ENCODE results near the gene COL4A2.

DNA sequence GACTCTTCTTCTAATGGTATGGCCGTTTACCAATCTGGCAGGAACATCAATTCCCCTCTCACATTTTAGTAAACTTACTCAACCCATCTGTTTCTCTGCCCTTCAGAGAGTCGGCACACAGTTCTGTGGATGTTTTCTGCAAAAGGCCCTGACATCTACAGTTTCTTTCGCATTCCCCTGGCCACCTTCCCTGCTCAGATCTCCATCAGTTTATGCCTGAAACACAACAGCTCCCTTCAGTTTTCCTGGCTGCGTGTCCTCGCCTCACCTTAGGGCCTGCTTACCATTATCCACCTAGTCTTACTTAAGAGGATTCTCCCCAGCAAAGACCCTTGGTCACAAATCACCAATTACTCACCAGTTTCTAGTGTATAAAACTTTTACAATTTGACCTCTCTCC, 25.3 kb upstream of the COL4A2 start:
- TF ChIP-seq POLR2A (IDR thresholded peaks at IDR 0.05) (no peak), EP300 (IDR thresholded peaks at IDR 0.05; ENCODE audit: low read depth) (no peak), POLR2AphosphoS5 (IDR thresholded peaks at IDR 0.05) (no peak)
- TF ChIP-seq, protein P1, sequence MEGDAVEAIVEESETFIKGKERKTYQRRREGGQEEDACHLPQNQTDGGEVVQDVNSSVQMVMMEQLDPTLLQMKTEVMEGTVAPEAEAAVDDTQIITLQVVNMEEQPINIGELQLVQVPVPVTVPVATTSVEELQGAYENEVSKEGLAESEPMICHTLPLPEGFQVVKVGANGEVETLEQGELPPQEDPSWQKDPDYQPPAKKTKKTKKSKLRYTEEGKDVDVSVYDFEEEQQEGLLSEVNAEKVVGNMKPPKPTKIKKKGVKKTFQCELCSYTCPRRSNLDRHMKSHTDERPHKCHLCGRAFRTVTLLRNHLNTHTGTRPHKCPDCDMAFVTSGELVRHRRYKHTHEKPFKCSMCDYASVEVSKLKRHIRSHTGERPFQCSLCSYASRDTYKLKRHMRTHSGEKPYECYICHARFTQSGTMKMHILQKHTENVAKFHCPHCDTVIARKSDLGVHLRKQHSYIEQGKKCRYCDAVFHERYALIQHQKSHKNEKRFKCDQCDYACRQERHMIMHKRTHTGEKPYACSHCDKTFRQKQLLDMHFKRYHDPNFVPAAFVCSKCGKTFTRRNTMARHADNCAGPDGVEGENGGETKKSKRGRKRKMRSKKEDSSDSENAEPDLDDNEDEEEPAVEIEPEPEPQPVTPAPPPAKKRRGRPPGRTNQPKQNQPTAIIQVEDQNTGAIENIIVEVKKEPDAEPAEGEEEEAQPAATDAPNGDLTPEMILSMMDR (IDR thresholded peaks at IDR 0.05) = no peak

All from transverse colon (tissue), 4 donors.